Activated T-cell treated with anti-CD3 and anti-CD28 coated beads, Interleukin-2, amount 50 U/mL, for 72 hours (primary cell): ENCODE results near the gene PDE3B. TPM values are rescaled to one million over a fixed set of nuclear protein-coding genes. Genes with fewer than 3 reads are reported as not detected.
"Not testable (repeated sequence)": the region's sequence is repeated elsewhere in the genome, so short reads cannot be mapped to it uniquely, and the experiment has no call there.

Experiments
- ATAC-seq, 2 donors: fragments of 150-1000 bp; cut with Tn5 transposase; replicated peaks in 1 of 2; 2 replicates each; pipeline ENCODE4 v1.10.0; 2021; ENCODE audit warnings: moderate library complexity in 2 of 2, mild to moderate bottlenecking in 1 of 2
- DNase-seq, 2 donors: peaks; one replicate each; pipeline ENCODE4 v3.0.0; 2021 to 2022; ENCODE audit warnings: mixed read lengths in 1 of 2
- H3K27ac Mint-ChIP-seq: one replicate; pipeline ENCODE4 v1.8.0; 2022; ENCODE audit warnings: mild to moderate bottlenecking, moderate library complexity, mixed read lengths
- H3K27me3 Mint-ChIP-seq: one replicate; pipeline ENCODE4 v1.8.0; 2022; ENCODE audit warnings: low read depth, mixed read lengths
- H3K36me3 Mint-ChIP-seq, 2 donors: one replicate each; pipeline ENCODE4 v1.8.0; 2022; ENCODE audit warnings: mixed read lengths in 2 of 2, mild to moderate bottlenecking in 1 of 2; ENCODE audit not compliant: insufficient read depth in 2 of 2
- H3K4me1 Mint-ChIP-seq: one replicate; pipeline ENCODE4 v1.8.0; 2022; ENCODE audit warnings: low read depth, mixed read lengths
- H3K4me3 Mint-ChIP-seq, 2 donors: one replicate each; pipeline ENCODE4 v1.8.0; 2022; ENCODE audit warnings: mild to moderate bottlenecking in 2 of 2, mixed read lengths in 2 of 2, moderate library complexity in 2 of 2
- H3K9me3 Mint-ChIP-seq, 2 donors: one replicate each; pipeline ENCODE4 v1.8.0; 2022; ENCODE audit warnings: mixed read lengths in 2 of 2
- total RNA-seq, 2 donors: library from RNA; stranded (reverse); gene quantifications; one replicate each; pipeline ENCODE4 v1.2.3, GENCODE V29; 2022

Gene PDE3B
- total RNA-seq, 2 donors from 2014 or later = 79.2 to 92.1 TPM

- Mint-ChIP-seq H3K4me3 (peak overlapping the region in 1 of 2 donors; percentile 2), H3K4me1 (peaks cover 58% of the 10 kb centered on the region), H3K27me3 (no peaks in the 10 kb centered on the region), H3K9me3 (peaks cover 0 to 4% of the 10 kb centered on the region in 2 donors), H3K36me3 (peaks cover 5 to 19% of the 10 kb centered on the region in 2 donors), H3K27ac (peak overlapping the region; percentile 79)
- no peak for DNase-seq
- ATAC-seq = peak in 1 of 2 donors; percentile 7
These were observed 103.3 kb downstream of the PDE3B start for GRCh38 chr11:14746857-14747395.

GRCh38 chr11:14748090-14748489 is 104.5 kb downstream of the PDE3B start:
- peaks cover 0 to 10% of the 10 kb centered on the region in 2 donors for H3K36me3 Mint-ChIP-seq
- DNase-seq (no peak), ATAC-seq (no peak)
- no peak overlapping the region for H3K4me3 Mint-ChIP-seq
- H3K27ac Mint-ChIP-seq = no peak overlapping the region
- no peaks in the 10 kb centered on the region for H3K9me3 Mint-ChIP-seq
- peaks cover 58% of the 10 kb centered on the region for H3K4me1 Mint-ChIP-seq
- H3K27me3 Mint-ChIP-seq = no peaks in the 10 kb centered on the region

- Mint-ChIP-seq H3K4me1 (peaks cover 65% of the 10 kb centered on the region), H3K36me3 (peaks cover 0 to 8% of the 10 kb centered on the region in 2 donors), H3K9me3 (no peaks in the 10 kb centered on the region), H3K27me3 (no peaks in the 10 kb centered on the region), H3K4me3 (no peak overlapping the region), H3K27ac (no peak overlapping the region)
- ATAC-seq (no peak), DNase-seq (no peak)
These were observed 107.3 kb downstream of the PDE3B start for GRCh38 chr11:14750911-14751310.

GRCh38 chr11:14751975-14752407 is 108.4 kb downstream of the PDE3B start:
- peaks cover 65% of the 10 kb centered on the region for H3K4me1 Mint-ChIP-seq
- H3K27me3 Mint-ChIP-seq = no peaks in the 10 kb centered on the region
- ATAC-seq (peak; percentile 51 to 52), DNase-seq (no peak)
- peaks cover 2 to 9% of the 10 kb centered on the region in 2 donors for H3K36me3 Mint-ChIP-seq
- H3K27ac Mint-ChIP-seq = peak overlapping the region; percentile 94
- no peaks in the 10 kb centered on the region for H3K9me3 Mint-ChIP-seq
- peak overlapping the region; percentile 15 to 89 for H3K4me3 Mint-ChIP-seq

DNA sequence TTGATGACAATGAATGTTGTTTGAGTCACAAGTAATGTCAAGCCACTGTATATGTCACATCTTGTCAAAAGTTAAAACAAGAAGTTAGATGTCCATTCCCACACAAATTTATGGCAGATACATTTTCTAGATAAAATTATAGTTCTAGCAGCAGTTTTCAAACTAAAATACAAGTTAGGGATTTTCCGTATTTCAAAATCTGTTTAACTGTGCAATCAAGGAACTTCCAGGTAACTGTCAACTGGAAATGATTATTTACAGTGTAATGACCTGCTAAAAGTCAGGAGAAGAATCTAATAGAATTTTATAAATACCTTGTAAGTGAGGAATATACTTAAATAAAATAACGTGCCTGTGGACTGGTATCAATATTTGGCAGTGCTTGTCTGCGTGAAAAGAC is 111.5 kb downstream of the PDE3B start:
- ATAC-seq (no peak), DNase-seq (no peak)
- H3K4me1 Mint-ChIP-seq = peaks cover 56% of the 10 kb centered on the region
- H3K36me3 Mint-ChIP-seq = peaks cover 2 to 11% of the 10 kb centered on the region in 2 donors
- peak overlapping the region; percentile 20 for H3K27ac Mint-ChIP-seq
- H3K4me3 Mint-ChIP-seq = no peak overlapping the region
- H3K27me3 Mint-ChIP-seq = no peaks in the 10 kb centered on the region
- no peaks in the 10 kb centered on the region for H3K9me3 Mint-ChIP-seq

DNA sequence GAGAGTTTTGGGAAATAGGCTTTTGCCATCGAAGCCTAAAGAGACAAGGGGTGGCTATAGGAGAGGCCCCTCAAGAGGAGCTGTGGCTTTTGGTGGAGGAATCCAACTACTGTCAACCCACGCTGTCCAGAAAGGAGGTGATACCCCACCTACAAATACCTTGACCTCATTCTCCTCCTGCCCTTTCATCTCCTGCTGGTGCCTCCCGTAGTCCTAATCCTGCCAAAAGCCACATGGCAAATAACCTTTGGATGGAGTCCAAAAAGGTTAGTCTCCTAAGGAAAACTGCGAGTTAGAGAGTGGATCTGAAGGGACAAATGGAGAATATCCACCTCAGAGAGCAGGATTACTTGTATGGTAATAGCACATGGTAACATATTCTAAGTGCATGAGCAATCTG is 112.7 kb downstream of the PDE3B start:
- H3K27ac Mint-ChIP-seq = no peak overlapping the region
- peaks cover 64% of the 10 kb centered on the region for H3K4me1 Mint-ChIP-seq
- peaks cover 2 to 11% of the 10 kb centered on the region in 2 donors for H3K36me3 Mint-ChIP-seq
- H3K9me3 Mint-ChIP-seq = no peaks in the 10 kb centered on the region
- H3K4me3 Mint-ChIP-seq = no peak overlapping the region
- no peaks in the 10 kb centered on the region for H3K27me3 Mint-ChIP-seq
- ATAC-seq (no peak), DNase-seq (no peak)

GRCh38 chr11:14759300-14760012 is 115.9 kb downstream of the PDE3B start:
- H3K4me1 Mint-ChIP-seq = peaks cover 38% of the 10 kb centered on the region
- H3K4me3 Mint-ChIP-seq = peak overlapping the region; percentile 67 to 70
- not testable (repeated sequence) for H3K9me3 Mint-ChIP-seq, H3K27me3 Mint-ChIP-seq, DNase-seq
- H3K36me3 Mint-ChIP-seq = peaks cover 2 to 12% of the 10 kb centered on the region in 2 donors
- peak; percentile 27 to 28 for ATAC-seq
- peak overlapping the region; percentile 82 for H3K27ac Mint-ChIP-seq

GRCh38 chr11:14764179-14764578 is 120.6 kb downstream of the PDE3B start:
- Mint-ChIP-seq H3K27me3 (no peaks in the 10 kb centered on the region), H3K4me1 (peaks cover 46% of the 10 kb centered on the region), H3K4me3 (no peak overlapping the region), H3K27ac (no peak overlapping the region), H3K9me3 (no peaks in the 10 kb centered on the region), H3K36me3 (peaks cover 0 to 2% of the 10 kb centered on the region in 2 donors)
- ATAC-seq = peak; percentile 12 to 28
- DNase-seq = no peak

DNA sequence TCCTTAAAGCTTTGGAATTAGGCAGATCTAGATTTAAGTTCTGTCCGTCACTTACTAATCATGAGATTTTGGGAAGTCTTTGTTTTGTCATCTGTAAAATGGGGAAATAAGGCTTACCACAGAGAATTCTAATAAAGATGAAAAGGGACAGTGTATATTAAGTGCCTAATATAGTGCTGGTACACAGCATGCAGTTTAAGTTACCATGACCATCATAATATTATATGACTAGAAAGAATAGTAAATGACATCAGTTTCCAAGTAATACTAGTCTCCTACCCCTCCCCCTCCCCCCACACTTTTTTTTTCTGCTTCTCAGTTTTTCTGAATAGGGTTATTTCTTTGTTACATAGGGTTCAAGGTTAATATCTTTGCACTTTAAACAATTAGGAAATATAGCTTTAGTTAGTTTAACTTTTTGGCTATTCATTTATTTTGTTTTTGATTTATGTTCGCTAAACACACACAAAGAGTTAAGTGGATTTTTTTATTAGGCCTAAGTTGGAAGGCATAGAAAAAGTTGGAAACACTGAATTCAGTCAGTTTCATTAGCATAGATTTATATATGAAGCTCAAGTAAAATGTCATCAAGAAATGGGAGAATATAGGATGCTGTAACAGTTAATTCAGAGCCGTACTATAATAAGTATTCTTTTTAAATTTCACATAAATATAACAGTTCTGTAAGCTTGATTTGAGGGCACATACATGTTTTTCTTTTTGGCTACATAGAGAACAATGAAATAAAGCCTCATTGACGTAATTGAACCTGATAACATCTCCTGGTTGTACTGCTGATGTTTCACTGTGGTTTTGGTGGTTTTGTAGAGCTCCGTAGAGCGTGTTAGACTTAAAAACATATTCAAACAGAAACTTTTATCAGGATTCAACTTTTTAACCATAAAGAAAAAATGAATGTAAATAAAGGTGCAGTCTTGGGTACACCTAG is 121.2 kb downstream of the PDE3B start:
- peak; percentile 53 for DNase-seq
- peak; percentile 86 to 89 for ATAC-seq
- Mint-ChIP-seq H3K36me3 (peaks cover 0 to 2% of the 10 kb centered on the region in 2 donors), H3K27me3 (no peaks in the 10 kb centered on the region), H3K4me3 (no peak overlapping the region), H3K9me3 (no peaks in the 10 kb centered on the region), H3K27ac (no peak overlapping the region), H3K4me1 (peaks cover 46% of the 10 kb centered on the region)

- Mint-ChIP-seq H3K27me3 (no peaks in the 10 kb centered on the region), H3K4me1 (peaks cover 52% of the 10 kb centered on the region), H3K9me3 (no peaks in the 10 kb centered on the region), H3K27ac (peak overlapping the region; percentile 79), H3K36me3 (peaks cover 0 to 2% of the 10 kb centered on the region in 2 donors), H3K4me3 (peak overlapping the region; percentile 50 to 75)
- DNase-seq (no peak), ATAC-seq (no peak)
These were observed 123.0 kb downstream of the PDE3B start for GRCh38 chr11:14766585-14766984.

- DNase-seq (peak in 1 of 2 donors; percentile 22), ATAC-seq (peak; percentile 61 to 63)
- Mint-ChIP-seq H3K36me3 (peaks cover 2% of the 10 kb centered on the region in 2 donors), H3K4me3 (peak overlapping the region; percentile 58 to 77), H3K4me1 (peaks cover 55% of the 10 kb centered on the region), H3K27me3 (no peaks in the 10 kb centered on the region), H3K9me3 (no peaks in the 10 kb centered on the region), H3K27ac (peak overlapping the region; percentile 98)
These were observed 125.1 kb downstream of the PDE3B start for GRCh38 chr11:14768526-14769188.

- peak overlapping the region; percentile 1 to 7 for H3K4me3 Mint-ChIP-seq
- ATAC-seq (no peak), DNase-seq (no peak)
- no peak overlapping the region for H3K27ac Mint-ChIP-seq
- H3K36me3 Mint-ChIP-seq = peaks cover 14 to 39% of the 10 kb centered on the region in 2 donors
- H3K4me1 Mint-ChIP-seq = peaks cover 74% of the 10 kb centered on the region
- H3K27me3 Mint-ChIP-seq = no peaks in the 10 kb centered on the region
- H3K9me3 Mint-ChIP-seq = no peaks in the 10 kb centered on the region
These were observed 130.2 kb downstream of the PDE3B start for GRCh38 chr11:14773755-14774154.
